Fibroblast of pulmonary artery (primary cell): ENCODE measurements around the gene GPR183.

ENCODE experiments used
- DNase-seq: peaks from one replicate; pipeline ENCODE4 v3.0.0-alpha.2; 2010; ENCODE audit warnings: low read depth
- H3K4me3 ChIP-seq: replicated peaks from 2 replicates; pipeline ENCODE4 v1.5.1; 2011; ENCODE audit warnings: low read depth, mild to moderate bottlenecking, control low read depth, low read length, moderate library complexity
- TF ChIP-seq, protein P1 (sequence below): IDR thresholded peaks from 2 replicates; pipeline ENCODE4 v1.5.1; 2011; ENCODE audit warnings: mild to moderate bottlenecking, control low read depth, low read length, inconsistent platforms; ENCODE audit errors: missing control alignments

The GPR183 gene

DNA sequence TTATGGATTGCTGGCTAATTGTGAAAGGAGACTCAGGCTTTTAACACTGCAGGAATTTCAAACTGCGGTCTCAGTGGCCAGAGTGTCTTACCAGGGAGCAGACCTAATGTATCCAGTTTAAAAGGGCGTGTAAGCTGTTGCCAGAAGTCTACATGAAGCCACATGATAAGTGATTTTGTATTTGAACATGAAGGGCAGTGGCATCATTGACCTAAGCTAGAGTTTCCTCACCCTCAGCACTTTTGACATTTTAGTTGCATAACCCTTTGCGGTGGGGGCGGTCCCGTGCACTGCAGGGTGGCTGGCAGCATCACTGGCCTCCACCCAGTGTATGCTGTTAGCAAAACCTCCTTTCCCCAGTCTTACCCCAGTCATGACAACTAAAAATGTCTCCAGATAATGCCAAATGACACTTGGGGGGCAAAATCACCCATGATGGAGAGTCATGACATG, 25.4 kb downstream of the GPR183 start:
- TF ChIP-seq, protein P1, sequence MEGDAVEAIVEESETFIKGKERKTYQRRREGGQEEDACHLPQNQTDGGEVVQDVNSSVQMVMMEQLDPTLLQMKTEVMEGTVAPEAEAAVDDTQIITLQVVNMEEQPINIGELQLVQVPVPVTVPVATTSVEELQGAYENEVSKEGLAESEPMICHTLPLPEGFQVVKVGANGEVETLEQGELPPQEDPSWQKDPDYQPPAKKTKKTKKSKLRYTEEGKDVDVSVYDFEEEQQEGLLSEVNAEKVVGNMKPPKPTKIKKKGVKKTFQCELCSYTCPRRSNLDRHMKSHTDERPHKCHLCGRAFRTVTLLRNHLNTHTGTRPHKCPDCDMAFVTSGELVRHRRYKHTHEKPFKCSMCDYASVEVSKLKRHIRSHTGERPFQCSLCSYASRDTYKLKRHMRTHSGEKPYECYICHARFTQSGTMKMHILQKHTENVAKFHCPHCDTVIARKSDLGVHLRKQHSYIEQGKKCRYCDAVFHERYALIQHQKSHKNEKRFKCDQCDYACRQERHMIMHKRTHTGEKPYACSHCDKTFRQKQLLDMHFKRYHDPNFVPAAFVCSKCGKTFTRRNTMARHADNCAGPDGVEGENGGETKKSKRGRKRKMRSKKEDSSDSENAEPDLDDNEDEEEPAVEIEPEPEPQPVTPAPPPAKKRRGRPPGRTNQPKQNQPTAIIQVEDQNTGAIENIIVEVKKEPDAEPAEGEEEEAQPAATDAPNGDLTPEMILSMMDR: no peak
- H3K4me3 ChIP-seq: no peak overlapping the region
- DNase-seq: no peak

DNA sequence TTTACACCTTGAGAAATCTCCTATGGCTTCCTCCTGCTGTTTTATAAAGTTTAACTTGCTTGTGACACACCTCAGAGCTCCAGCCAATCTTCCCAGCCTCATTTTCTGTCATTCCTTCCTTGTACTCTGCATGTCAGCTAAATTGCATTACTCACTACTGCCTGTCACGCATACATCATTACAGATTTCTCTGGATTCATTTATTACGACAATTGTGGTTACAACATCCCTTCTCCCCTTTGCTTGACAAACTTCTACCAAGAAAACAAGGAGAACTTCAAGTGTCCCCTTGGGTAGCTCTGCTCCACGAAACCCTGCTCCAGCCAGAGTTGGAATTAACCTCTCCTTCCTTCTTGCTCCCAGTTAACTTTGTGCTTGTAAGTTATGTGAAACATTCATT, 27.0 kb downstream of the GPR183 start:
- no peak overlapping the region for H3K4me3 ChIP-seq
- TF ChIP-seq, protein P1: no peak
- peak; percentile 11 for DNase-seq

DNA sequence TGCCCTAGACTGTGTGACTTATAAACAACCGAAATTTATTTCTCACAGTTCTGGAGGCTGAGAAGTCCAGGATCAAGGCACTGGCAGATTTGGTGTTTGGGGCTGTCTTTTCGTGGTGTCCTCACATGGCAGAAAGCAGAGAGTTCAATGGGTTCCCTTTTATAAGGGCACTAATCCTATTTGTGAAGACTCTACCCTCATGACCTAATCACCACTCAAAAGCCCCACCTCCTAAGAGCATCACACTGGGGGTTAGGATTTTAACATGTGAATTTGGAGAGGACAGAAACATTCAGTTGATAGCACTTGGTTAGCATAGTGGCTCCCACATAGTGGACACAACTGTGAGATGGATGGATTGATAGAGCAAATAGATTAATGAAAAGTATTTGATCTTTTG, 27.6 kb downstream of the GPR183 start:
- H3K4me3 ChIP-seq: no peak overlapping the region
- DNase-seq: no peak
- TF ChIP-seq, protein P1: no peak

DNA sequence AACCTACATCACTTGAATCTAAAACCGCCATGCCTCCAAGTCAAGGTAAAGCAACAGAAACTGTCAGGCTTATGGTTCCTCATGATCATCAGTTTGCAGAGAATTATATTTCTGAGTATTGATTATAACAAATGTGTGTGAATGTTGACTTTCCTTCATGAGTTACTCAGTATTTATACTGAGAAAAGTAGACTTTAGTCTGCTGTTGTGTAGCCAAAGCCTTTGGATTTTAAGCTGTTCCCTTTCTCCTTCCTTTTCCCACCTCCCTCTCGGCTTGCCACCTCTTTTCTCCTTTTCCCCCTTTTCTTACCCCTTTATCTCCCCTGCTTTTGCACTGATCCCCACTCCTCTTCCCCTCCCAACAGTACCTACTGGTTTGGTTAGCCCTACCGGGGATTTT, 28.4 kb downstream of the GPR183 start:
- H3K4me3 ChIP-seq: no peak overlapping the region
- DNase-seq: no peak
- TF ChIP-seq, protein P1: no peak

DNA sequence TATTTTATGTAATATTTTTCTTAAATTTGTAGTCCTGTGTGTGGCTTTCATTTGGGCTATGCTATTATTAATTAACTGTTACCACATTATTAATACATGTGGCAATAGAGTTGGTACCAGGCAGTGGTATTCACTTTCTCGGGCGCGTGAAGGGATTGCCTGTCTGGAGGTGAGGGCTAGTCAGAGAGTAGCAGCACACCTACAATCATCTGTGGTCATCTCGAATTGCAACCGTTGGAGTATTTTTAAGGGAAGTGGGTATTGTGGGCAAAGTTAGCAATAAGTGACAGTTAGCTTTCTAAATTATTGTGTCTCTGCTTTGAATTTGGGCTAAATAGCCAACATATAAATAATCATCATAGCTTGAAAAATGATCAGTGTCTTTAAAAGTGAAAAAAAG, 29.0 kb downstream of the GPR183 start:
- H3K4me3 ChIP-seq: no peak overlapping the region
- no peak for DNase-seq
- TF ChIP-seq, protein P1: no peak

DNA sequence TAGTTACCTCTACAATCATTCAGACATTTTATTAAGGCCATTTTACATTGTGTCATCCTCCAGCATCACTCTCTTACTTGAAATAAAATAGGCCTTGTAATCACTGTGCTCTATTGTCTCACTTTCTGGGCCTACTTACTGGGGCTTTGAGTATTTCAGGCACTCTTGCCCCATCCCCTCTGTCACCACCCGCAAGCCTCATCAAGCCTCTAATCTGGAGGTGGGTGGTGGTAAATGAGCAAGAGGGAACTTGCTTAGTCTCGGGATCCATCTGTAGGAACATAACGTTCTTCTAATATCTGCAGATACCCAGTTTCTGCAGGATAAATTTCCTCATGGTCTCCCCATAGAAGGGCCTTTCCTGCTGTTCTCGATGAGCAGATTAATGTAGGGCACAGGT, 29.6 kb downstream of the GPR183 start:
- TF ChIP-seq, protein P1: no peak
- no peak for DNase-seq
- H3K4me3 ChIP-seq: no peak overlapping the region

DNA sequence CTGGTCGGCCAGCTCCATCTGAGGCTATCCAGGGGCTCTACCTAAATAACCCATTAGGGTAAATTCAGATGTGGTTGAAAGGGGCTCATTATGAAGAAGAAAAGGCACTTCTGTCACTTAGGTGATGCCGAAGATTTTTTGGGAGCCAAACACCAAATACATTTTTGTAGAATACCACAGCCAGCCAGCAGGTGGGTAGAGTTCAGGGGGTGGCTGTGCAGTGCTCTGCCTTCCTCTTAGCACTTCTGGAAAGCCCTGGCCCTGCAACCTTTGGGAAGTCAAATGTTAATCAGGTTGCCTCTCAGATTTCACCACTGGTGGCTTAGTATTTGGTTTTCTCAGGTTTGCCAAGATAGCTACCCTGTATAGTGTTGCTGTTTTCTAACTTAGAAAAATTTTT, 30.5 kb downstream of the GPR183 start:
- DNase-seq: no peak
- no peak overlapping the region for H3K4me3 ChIP-seq
- TF ChIP-seq, protein P1: no peak
